Kidney capillary endothelial cell (primary cell): ENCODE data around the gene SCFD2.
"Not testable (repeated sequence)": the region's sequence is repeated elsewhere in the genome, so short reads cannot be mapped to it uniquely, and the experiment has no call there.

Source experiments
- DNase-seq: peaks from one replicate; pipeline ENCODE4 v3.0.0-alpha.2; 2018; ENCODE audit warnings: low spot score

Gene SCFD2

DNA sequence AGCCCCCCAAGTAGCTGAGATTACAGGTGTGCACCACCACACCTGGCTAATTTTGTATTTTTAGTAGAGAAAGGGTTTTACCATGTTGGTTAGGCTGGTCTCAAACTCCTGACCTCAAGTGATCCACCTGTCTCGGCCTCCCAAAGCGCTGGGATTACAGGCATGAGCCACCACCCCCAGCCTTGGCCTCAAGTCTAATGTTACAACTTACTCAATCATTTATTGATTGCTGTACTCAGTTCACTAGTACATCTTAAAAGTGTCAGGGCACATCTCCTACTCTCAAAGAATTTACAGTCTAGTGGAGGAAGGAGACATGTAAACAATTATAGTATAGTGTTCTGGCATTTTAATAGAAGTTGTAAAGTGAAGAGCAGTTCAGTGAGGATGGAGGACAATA, 19.5 kb downstream of the SCFD2 start:
- not testable (repeated sequence) for DNase-seq

DNA sequence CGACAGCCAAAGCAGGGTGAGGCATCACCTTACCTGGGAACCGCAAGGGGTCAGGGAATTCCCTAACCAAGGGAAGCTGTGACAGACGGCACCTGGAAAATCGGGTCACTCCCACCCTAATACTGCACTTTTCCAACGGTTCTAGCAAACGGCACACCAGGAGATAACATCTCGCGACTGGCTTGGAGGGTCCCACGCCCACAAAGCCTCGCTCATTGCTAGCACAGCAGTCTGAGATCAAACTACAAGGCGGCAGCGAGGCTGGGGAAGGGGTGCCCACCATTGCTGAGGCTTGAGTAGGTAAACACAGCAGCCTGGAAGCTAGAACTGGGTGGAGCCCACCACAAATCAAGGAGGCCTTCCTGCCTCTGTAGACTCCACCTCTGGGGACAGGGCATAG, 25.7 kb downstream of the SCFD2 start:
- not testable (repeated sequence) for DNase-seq

DNA sequence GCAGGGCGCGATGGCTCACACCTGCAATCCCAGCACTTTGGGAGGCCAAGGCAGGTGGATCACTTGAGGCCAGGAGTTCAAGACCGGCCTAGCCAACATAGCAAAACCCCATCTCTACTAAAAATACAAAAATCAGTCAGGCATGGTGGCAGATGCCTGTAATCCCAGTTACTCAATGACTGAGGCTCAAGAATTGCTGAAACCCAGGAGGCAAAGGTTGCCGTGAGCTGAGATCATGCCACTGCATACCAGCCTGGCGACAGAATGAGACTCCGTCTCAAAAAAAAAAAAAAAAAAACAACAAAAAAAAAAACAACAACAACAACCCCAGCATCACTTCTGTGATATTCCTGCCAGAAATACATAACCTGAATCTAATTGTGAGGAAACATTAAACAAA, 30.9 kb downstream of the SCFD2 start:
- DNase-seq, result not testable (repeated sequence)

DNA sequence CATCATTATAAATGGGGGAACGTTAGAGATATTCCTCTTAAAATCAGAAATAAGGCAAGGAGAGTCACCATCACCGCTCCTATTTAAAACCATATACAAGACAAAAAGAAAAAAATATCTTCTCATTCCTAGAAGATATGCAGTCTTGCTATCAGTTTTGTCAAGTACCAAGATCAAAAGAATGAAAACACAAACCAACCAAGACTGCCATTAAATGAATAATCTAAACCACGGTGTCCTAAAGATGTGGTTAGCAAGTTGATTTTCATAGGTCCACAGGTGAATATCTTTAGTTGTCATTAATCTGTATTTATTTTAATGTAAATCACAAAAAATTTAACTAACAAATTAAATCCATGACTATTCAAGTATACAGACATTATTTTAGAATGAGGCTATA, 39.3 kb downstream of the SCFD2 start:
- DNase-seq, result no peak

DNA sequence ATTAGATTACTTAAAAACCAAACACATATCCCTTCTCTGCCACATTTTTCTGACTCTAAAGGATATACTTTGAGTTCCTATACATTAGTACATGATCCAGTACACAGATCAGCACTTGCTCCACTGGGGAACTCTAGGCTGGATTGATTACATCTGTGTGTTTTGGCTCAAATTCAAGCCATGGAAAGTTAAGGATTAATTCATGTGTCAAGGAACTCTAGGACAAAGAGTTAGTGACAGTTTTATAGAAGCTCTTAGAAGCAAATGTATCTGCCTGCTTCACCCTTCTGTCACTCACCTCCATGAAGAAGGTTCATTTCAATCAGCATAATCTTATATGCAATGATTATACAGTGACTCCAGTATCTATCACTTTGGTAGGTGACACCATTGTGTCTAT, 43.2 kb downstream of the SCFD2 start:
- no peak for DNase-seq

DNA sequence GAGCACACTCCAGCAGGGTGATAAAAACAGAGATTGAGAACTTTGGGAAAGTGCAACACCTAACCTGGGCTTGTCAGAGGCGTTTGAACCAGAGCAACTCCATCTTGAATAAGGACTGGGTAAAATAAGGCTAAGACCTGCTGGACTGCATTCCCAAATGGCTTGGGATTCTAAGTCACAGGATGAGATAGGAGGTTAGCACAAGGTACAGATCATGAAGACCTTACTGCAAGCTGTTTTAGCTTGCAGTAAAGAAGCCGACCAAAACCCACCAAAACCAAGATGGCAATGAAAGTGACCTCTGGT, 43.9 kb downstream of the SCFD2 start:
- no peak for DNase-seq

DNA sequence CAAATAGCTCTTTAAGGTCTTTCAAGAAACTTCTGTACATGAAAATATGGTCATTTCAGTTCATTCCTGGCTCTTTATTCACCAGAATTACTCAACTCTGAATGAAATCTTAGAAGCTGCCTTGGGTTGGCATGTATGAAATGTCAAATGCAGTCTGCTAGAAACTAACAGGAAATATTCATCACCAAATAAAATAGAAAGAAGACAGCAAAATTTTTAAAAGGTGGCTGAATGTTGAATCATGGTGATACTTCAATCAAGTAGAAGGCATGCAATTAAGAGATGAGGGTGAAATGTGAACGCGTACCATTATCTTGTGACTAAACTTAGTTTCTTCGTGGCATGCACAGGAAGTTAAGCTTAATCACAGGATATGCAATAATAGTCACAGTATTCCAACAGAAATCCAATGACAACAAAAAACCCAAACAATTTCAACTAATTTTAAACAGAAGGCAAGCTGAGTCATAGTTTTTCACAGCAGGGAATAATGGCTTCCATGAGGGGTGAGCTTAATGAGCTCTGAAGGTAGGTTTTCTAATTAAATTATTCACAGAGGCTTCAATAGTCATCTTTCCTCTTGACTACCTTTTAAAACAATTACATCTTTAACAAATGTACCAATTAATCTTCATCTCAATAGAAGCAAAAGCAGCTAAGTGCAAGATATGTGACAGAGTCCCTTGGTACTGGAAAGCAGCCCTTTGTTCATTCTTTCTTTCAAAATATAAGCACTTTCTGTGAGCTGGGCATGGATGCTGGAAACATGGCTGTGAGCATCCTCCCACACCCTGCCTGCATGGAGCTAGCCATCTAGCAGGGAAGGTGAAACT, 44.5 kb downstream of the SCFD2 start:
- peak; percentile 98 for DNase-seq

DNA sequence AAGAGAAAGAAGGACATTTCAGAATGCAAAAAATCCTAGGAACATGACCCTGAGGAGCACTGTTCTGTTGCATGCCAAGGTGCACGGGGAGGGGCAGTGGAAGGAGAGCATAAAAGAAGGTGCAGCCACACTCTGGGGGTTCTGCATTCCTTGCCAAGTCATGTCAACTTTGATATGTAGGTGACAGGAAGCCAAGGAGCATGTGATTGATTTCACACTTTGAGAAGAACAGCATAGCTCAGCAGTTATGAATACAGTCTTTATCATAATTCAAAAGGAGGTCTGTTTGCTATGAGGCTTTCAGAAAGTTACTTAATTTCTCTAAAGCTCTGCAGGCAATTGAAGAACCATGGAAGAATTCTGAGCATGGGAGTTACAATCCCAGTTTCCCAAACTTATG, 50.6 kb downstream of the SCFD2 start:
- DNase-seq, result no peak

DNA sequence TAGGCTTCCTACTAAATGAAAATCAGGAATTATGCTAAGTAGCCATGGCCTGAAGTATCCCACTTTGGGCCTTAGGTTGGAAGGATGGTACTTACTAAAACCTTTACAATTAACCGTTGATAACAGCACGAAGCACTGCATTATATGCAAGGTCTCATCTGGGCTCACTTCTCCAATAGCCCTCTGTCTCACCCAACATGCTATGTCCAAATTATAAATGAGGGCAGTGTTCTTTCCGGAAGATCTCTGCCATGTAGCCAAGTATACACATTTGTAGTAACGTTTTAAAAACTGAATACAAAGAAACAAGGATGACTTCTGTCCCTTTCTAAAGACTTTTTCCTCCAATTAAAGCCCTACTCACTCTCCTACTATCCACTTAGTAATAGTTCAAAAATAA, 51.6 kb downstream of the SCFD2 start:
- no peak for DNase-seq

DNA sequence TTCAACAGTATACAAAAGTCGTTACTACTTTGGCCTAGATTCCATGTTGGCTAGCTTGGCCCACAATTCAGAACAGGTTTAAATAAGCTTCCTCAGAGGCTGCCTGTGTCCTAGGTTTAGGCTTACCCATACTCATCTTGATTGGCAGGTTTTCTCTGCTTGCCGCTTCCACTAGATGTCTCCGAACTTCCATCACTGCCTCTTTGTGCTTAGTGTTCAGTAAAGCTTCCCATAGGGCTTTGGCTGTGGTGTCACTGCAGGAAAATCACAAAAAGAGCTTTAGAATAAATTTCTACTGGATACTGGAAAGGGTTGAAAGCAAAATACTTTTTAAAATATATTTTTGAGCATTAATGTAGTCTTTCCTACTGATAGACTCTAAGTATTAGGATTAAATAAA, 52.4 kb downstream of the SCFD2 start:
- DNase-seq, result no peak

DNA sequence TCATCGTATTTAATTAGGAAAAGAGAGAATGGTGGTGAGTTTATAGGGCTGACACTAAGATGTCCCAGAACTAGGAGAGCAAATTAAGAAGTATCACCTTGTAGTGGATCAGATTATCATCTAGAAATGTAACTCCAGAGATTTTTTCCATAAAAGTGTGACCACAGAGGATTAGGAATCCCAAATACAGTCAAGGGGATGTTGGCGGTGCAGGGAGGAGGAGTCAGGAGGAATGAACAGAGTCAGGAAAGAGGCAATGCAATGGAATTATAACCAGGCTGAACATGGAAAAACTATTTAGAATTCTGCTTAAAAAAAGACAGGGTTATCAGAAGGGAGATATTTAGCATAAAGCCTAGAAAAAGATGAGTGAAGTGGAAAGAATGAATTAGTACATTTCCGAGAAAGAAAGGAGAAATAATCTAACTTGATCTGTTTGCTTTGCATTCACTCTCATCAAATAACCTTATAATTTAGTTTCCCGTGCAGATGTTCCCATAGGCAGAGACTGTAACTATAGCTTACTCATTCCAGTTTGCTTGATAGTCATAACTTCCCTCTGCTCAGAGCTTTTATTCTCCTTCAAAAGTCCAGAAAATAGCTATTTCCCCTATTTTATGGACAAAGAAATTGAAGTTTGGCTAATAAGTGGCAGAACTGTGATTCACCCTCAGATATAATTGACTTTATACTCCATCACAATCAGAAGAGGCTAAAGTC, 56.4 kb downstream of the SCFD2 start:
- no peak for DNase-seq

DNA sequence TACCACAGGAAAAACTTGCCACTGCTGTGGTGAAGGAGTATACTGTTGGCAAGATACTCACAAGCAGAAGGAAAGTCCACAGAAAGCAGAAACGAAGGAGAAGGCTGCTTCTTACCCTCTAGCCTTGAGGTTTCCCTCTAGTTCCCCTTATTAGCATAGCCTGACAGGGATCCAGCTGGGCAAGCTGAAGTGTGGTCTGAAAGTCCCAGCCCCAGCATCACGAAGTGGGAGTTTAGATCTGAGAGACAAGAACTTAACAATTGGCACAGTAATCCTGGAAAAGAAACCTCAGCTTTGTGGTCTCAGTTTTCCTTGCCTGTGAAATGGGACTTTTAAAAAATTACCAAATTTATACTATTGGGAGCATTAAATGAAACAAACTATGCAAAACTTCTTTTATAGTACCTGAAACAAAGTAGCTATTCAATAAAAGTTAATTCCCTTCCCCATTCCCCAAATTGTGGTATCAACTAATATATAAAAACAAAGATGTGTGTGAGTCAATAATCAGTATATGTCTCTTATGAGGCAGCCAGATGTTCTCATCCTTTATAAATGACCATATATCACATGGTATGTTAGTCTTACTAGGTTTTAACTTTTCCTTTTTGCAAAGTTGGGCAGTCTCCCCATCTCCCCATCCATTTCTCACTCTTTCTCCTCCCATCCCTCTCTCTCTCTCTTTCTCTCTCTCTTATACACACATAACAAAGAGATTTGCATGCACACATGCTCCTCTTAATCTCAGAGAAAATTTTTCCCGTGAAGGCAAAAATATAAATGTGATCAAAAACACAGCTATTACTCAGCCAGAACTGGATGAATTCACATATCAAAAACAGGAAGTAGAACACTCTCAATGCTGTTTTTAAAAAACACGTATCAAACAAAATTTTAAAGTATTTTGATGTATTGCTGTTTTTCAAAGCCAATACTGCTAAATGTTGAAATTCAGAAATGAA, 57.8 kb downstream of the SCFD2 start:
- no peak for DNase-seq

DNA sequence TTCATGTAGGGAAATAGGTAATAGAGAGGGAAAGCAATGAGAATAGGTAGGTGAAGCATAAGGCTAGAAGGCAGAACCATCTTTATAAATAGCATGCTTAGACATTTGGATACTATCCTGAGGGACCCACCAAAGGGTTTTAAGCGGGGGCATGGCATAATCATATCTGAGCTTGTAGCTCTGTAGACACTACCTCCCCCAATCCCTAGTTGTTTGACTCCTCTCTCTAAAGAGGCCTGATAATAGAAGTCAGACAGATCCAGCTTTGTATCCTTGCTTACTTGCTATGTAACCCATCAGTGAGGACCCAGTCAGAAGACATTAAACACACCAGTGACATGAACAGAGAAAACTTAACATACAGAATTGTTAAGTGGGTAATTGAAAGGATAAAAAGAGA, 58.7 kb downstream of the SCFD2 start:
- no peak for DNase-seq

DNA sequence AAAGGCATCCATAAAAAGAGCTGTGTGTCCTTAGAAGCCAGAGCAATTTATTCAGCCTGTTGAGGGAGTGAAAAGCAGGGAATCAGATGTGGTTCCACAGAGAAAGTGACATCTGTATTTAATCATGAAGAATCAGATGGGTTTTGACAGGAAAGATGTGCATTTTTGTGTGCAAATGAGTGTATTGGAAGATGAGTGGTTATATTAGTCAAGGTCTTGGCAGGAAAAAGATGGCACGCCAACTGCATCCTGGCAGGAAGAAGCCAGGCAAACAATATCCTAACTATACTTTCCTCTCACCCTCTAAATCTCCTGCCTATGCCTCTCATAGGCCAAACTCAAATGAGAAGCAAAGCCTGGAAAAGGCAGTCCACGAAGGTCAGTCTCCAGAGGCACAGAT, 59.1 kb downstream of the SCFD2 start:
- DNase-seq, result peak; percentile 46

DNA sequence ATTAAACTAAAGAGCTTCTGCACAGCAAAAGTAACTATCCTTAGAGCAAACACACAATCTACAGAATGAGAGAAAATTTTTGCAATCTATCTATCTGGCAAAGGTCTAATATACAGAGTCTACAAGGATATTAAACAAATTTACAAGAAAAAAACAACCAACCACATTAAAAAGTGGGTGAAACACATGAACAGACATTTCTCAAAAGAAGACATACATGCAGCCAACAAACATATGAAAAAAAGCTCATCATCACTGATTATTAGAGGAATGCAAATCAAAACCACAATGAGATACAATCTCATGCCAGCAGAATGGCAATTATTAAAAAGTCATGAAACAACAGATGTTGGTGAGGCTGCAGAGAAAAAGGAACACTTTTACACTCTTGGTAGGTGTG, 73.7 kb downstream of the SCFD2 start:
- DNase-seq, result not testable (repeated sequence)

DNA sequence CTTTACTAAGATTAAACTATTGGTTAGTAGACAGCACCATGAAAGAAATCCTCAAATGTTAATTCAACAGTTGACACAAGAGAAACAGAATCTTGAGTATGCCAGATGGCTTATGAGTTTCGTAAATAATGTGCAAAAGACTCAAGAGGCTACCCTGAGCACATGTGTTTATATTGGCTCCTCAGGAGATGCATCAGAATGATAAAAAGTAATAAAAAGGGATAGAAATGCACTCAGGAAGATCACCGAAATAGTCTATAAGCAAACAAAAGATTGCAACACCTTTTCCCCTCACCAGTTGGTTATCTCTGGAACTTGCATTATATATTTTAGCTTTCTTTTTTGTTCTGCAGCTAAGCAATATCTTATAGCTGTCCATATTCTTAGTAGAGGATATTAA, 84.4 kb downstream of the SCFD2 start:
- no peak for DNase-seq

DNA sequence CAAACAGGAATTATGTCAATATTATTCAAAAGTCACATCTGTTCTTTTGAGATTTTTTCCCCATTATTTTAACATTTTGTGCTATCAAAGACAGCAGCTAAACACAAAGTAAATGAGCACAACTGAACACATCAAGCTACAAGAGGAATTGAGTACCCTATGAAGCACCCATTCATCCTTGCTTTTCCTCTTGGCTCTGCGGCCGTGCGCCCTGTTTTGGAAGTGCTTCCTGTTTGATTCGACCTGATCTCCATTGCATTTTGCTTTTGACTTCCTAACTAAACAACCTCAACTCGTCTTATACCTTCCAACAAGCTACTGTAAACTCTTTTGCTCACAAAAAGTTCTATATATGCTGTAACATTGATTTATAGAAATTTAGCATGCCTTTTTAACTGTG, 85.0 kb downstream of the SCFD2 start:
- DNase-seq, result no peak

DNA sequence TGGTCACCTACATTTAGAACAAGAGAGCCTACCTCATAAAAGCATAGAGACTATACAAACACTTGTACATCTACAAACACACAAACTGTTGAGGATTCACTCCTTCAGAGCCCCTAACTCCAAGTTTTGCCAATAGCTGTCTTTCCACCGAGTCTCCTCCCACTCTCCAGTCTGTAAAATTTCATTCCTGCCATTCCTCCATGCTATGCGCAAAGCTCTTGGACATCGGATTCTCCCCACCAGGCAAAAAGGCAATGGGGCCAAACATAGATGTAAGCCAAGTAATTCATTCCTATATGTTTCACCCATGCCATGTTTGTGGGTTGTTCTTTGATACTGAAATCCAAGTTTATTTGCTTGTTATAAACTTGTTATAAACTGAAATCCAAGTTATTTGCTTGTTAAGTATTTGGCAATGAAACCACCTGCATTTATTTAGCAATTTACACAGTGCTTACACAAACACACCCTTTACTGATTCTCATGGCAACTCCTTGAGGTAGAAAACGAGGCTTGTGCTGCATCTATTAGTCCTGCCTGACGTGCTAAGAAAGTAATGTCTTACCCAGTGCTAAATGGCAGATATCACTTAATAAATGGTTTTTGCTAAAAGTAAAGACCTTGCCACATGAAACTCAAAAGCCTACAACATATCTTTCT, 91.1 kb downstream of the SCFD2 start:
- no peak for DNase-seq

DNA sequence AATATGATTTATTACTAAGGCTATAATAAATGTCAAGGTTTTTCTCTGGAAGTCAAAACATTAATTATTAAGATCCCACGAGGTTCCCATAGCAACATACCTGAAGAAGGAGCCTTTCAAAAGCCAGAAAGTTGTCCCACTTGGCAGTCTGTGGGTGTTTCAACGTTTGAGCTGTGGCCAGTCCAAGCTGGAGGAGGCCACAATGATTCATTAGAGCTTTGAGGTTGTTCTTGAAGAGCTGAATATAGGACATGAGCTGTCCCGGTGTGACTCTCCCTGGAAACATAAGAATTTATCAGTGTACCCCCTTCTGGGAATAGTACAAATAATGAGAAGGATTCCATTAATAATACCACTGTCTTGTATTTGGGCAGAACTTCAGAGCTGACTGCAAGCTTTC, 92.1 kb downstream of the SCFD2 start:
- DNase-seq, result no peak

DNA sequence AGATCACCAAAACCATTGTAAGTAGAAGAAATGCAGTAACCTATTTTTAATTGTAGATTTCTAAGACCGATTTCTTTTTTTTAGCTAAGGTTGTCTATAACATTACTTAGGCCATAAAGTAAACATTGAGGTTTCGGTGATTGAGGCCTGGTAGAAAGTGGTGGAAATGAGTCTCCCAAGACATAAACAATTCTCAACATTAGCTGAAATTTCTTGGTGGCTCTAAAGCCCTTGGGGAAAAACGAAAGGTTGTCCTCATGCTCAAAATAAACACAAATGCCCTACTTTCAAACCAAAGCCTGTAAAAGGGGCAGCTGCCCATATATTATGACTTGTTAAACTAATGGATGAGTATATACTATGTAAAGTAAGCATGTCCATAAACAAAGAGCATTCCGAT, 98.8 kb downstream of the SCFD2 start:
- no peak for DNase-seq

DNA sequence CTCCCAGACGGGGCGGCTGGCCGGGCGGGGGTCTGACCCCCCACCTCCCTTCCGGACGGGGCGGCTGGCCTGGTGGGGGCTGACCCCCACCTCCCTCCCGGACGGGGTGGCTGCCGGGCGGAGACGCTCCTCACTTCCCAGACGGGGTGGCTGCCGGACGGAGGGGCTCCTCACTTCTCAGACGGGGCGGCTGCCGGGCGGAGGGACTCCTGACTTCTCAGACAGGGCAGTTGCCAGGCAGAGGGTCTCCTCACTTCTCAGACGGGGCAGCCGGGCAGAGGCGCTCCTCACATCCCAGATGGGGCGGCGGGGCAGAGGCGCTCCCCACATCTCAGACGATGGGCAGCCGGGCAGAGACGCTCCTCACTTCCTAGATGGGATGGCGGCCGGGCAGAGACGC, 109.9 kb downstream of the SCFD2 start:
- not testable (repeated sequence) for DNase-seq

DNA sequence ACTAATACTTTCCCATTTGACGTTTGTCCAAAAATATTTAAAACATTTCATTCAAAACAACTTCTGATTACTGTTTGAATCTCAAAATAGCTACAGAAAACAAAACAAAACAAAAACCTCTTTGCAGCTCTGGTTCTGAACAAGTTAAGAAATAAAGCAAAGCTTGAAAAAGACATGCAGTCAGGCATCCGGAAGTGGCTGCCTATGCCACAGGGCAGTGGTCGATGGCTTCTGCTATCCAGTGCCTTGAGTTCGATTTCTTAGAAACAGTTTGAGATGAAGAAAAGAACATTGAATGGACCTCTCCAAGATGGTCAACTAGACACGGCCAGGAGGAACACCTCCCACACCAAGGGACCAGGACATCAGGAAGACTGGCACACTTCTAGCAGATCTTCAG, 125.3 kb downstream of the SCFD2 start:
- no peak for DNase-seq
